Endothelial cell of umbilical vein (primary cell): ENCODE measurements around the gene PRRG2. TPM values are rescaled to one million over a fixed set of nuclear protein-coding genes. Genes with fewer than 3 reads are reported as not detected.
"Not testable (repeated sequence)": the region's sequence is repeated elsewhere in the genome, so short reads cannot be mapped to it uniquely, and the experiment has no call there.

Experiments
- BruUV-seq: library from RNA; stranded (reverse); fragments of 400-500 nt; replicated peaks from 2 replicates; lab custom pipeline; 2021; lab: Mats Ljungman, UMichigan
- CTCF ChIA-PET: fragments of 300-600, 350-600 bp; sonication (Branson Sonifier 250); formaldehyde crosslinking; loops from one replicate; lab custom pipeline; 2021; ENCODE audit warnings: antibody characterized with exemption, inconsistent platforms; lab: Charles Lee
- POLR2A ChIA-PET: fragments of 300-600, 350-600 bp; sonication (Branson Sonifier 250); formaldehyde crosslinking; loops from one replicate; lab custom pipeline; 2021; ENCODE audit warnings: antibody characterized with exemption, inconsistent platforms; lab: Charles Lee
- DNase-seq: peaks from one replicate; pipeline ENCODE4 v3.0.0-alpha.2; 2011; ENCODE audit warnings: low read depth, low spot score
- FAIRE-seq: peaks from 2 replicates; lab custom pipeline; 2011; peaks lifted over from hg19 to GRCh38; lab: Jason Lieb, UNC
- H2AFZ ChIP-seq: 2 replicates; pipeline ENCODE4 v1.6.0; 2012; ENCODE audit warnings: low read depth, low read length, control low read depth, inconsistent platforms
- H3K27ac ChIP-seq: 2 replicates; pipeline ENCODE4 v1.5.1; 2011; ENCODE audit warnings: low read depth, mild to moderate bottlenecking, control low read depth, low read length, moderate library complexity; ENCODE audit not compliant: insufficient read depth
- H3K27me3 ChIP-seq, 2 experiments: 2 replicates each; pipeline versions ENCODE4 v1.6.0 to v1.6.1; 2011; ENCODE audit warnings: low read length in 2 of 2, mixed read lengths in 1 of 2; ENCODE audit not compliant: control insufficient read depth in 2 of 2, insufficient read depth in 2 of 2
- H3K36me3 ChIP-seq, 2 experiments: 2 replicates in 1 of 2; 3 replicates in 1 of 2; pipeline ENCODE4 v1.5.1; 2011; ENCODE audit warnings: low read length in 2 of 2, mild to moderate bottlenecking in 1 of 2, moderate library complexity in 1 of 2; ENCODE audit not compliant: control insufficient read depth in 2 of 2, insufficient read depth in 2 of 2; ENCODE audit errors: extremely low read depth in 1 of 2
- H3K4me1 ChIP-seq: 3 replicates; pipeline ENCODE4 v1.5.1; 2011; ENCODE audit warnings: mild to moderate bottlenecking, low read length; ENCODE audit not compliant: control insufficient read depth, insufficient read depth; ENCODE audit errors: extremely low read depth
- H3K4me2 ChIP-seq: 2 replicates; pipeline ENCODE4 v1.6.1; 2011; ENCODE audit warnings: low read length, control low read depth, mixed read lengths; ENCODE audit not compliant: insufficient read depth
- H3K4me3 ChIP-seq, 3 experiments: fragments of 200-600 bp in 1 of 3; sonication (generic), shearing (Covaris generic) in 1 of 3; replicated peaks in 1 of 3; 2 replicates each; pipeline ENCODE4 v1.5.1; 2011 to 2016; ENCODE audit warnings: control low read depth in 3 of 3, low read length in 3 of 3, mild to moderate bottlenecking in 2 of 3, inconsistent platforms in 1 of 3, low read depth in 1 of 3, moderate library complexity in 1 of 3; ENCODE audit not compliant: insufficient read depth in 1 of 3
- H3K79me2 ChIP-seq: 2 replicates; pipeline ENCODE4 v1.6.0; 2012; ENCODE audit warnings: low read length, inconsistent platforms; ENCODE audit not compliant: control insufficient read depth, insufficient read depth
- H3K9ac ChIP-seq: replicated peaks from 2 replicates; pipeline ENCODE3; 2011; ENCODE audit warnings: low read length, control low read depth; ENCODE audit not compliant: insufficient read depth; ENCODE audit errors: extremely low read depth
- H3K9me1 ChIP-seq: replicated peaks from 3 replicates; pipeline ENCODE4 v1.6.0; 2011; ENCODE audit warnings: mild to moderate bottlenecking, low read length; ENCODE audit not compliant: control insufficient read depth, insufficient read depth; ENCODE audit errors: extremely low read depth
- H3K9me3 ChIP-seq: replicated peaks from 2 replicates; pipeline ENCODE4 v1.5.1; 2012; ENCODE audit warnings: low read length, inconsistent platforms; ENCODE audit not compliant: control insufficient read depth, insufficient read depth
- H4K20me1 ChIP-seq: replicated peaks from 2 replicates; pipeline ENCODE3; 2011; ENCODE audit warnings: mild to moderate bottlenecking, low read length; ENCODE audit not compliant: control insufficient read depth, insufficient read depth; ENCODE audit errors: extremely low read depth
- EZH2 ChIP-seq: IDR thresholded peaks from 2 replicates; pipeline ENCODE4 v1.6.1; 2012; ENCODE audit warnings: borderline replicate concordance, low read depth, mild to moderate bottlenecking, moderate library complexity, low read length, inconsistent platforms; ENCODE audit not compliant: severe bottlenecking
- GATA2 ChIP-seq: IDR thresholded peaks from 2 replicates; pipeline ENCODE4 v1.7.0; 2011; ENCODE audit warnings: low read depth, mild to moderate bottlenecking, moderate library complexity, mixed read lengths, low read length; ENCODE audit not compliant: insufficient read length, insufficient read depth
- JUN ChIP-seq: IDR thresholded peaks from 2 replicates; pipeline ENCODE4 v1.6.1; 2011; ENCODE audit warnings: borderline replicate concordance, low read depth; ENCODE audit not compliant: insufficient read length, insufficient read depth
- MYC ChIP-seq: IDR thresholded peaks from one replicate; pipeline ENCODE4 v1.6.1; 2011; ENCODE audit warnings: mild to moderate bottlenecking, low read depth, low read length
- POLR2A ChIP-seq: IDR thresholded peaks from 2 replicates; pipeline ENCODE4 v1.6.1; 2012; ENCODE audit warnings: low read depth, mild to moderate bottlenecking, control low read depth, low read length
- POLR2AphosphoS5 ChIP-seq: IDR thresholded peaks from 2 replicates; pipeline ENCODE4 v1.6.1; 2012; ENCODE audit warnings: low read depth, mild to moderate bottlenecking, control low read depth, low read length, moderate library complexity; ENCODE audit not compliant: insufficient read depth
- dilution Hi-C: fragments of 300-500 bp; cut with MboI; formaldehyde crosslinking; loops from one replicate; pipeline ENCODE4 v1.15.0; 2019; ENCODE audit warnings: low sequenced_read_pairs; ENCODE audit not compliant: extremely low pct_ligation_motif_present
- intact Hi-C: fragments of 100-400 bp; cut with micrococcal nuclease; formaldehyde crosslinking; loops from one replicate; pipeline ENCODE4 v1.10.0; 2022
- polyA plus RNA-seq, 4 experiments: library from polyadenylated mRNA; depleted of rRNA in 3 of 4; stranded (reverse) in 3 of 4; unstranded in 1 of 4; fragments of >200 nt; gene quantifications; 2 replicates each; pipeline versions ENCODE4 v1.2.1 to v1.2.3, GENCODE V29; 2011 to 2012; ENCODE audit warnings: missing spikeins in 1 of 4
- total RNA-seq: library from RNA; stranded (reverse); gene quantifications from 2 replicates; pipeline ENCODE4 v1.2.3, GENCODE V29; 2021
- TF ChIP-seq, protein P1 (sequence below): IDR thresholded peaks from 2 replicates; pipeline ENCODE4 v1.6.1; 2011; ENCODE audit not compliant: insufficient read depth, insufficient read length

Gene PRRG2
- total and polyA plus RNA-seq, 2 donors (not counting 3 experiments of a cell fraction or from before 2014, with no cell fraction given), result 2.6 to 2.9 TPM

DNA sequence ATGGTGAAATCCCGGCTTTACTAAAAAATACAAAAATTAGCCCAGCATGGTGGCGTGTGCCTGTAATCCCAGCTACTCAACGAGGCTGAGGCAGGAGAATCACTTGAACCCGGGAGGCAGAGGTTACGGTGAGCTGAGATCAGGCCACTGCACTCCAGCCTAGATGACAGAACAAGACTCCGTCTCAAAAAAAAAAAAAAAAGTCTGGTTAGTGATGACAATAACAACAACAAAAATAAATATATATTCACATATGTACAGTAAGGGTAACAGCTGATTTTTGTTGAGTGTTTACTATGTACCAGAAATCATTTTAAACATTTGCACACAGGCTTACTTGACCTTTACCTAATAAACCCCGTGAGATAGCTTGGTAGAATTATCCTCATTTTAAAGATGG lies 35.8 kb downstream of the PRRG2 start:
- Histone ChIP-seq H2AFZ (no peak overlapping the region), H4K20me1 (no peaks in the 10 kb centered on the region), H3K27me3 (no peaks in the 10 kb centered on the region), H3K9me1 (no peaks in the 10 kb centered on the region), H3K36me3 (peaks cover 2 to 29% of the 10 kb centered on the region in 2 experiments), H3K4me2 (no peak overlapping the region), H3K4me3 (no peak overlapping the region), H3K79me2 (peaks cover 19% of the 10 kb centered on the region), H3K27ac (no peak overlapping the region), H3K9ac (no peak overlapping the region), H3K4me1 (peaks cover 23% of the 10 kb centered on the region), H3K9me3 (no peaks in the 10 kb centered on the region)
- TF ChIP-seq EZH2 (no peak), MYC (no peak), JUN (no peak), GATA2 (no peak), POLR2AphosphoS5 (no peak), POLR2A (no peak)
- TF ChIP-seq, protein P1, sequence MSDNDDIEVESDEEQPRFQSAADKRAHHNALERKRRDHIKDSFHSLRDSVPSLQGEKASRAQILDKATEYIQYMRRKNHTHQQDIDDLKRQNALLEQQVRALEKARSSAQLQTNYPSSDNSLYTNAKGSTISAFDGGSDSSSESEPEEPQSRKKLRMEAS, result no peak
- POLR2A ChIA-PET, result no interaction called here
- intact Hi-C loops (no loop called here), dilution Hi-C loops (no loop called here)
- DNase-seq (no peak), FAIRE-seq (no peak)
- CTCF ChIA-PET, result interaction anchor here (1.1 to 1.4 kb wide), 2 partner anchors 23 to 47 kb away, joined by 3 to 5 read pairs; partner anchors contain the start of gene RRAS
- no TSS peak for BruUV-seq

DNA sequence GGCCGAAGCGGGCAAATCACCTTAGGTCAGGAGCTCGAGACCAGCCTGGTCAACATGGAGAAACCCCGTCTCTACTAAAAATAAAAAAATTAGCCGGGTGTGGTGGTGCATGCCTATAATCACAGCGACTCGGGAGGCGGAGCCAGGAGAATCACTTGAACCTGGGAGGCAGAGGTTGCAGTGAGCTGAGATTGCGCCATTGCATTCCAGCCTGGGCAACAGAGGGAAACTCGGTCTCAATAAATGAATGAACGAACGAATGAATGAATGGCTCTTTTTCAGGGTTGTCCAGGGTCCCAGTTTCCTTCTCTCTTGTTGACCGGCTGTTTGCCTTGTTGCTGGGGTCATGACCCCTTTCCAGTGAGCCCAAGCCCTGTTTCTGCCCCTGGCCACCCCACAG lies 36.7 kb downstream of the PRRG2 start:
- H3K4me2 ChIP-seq, H3K27ac ChIP-seq, BruUV-seq, intact Hi-C loops, dilution Hi-C loops, H3K4me3 ChIP-seq, H3K27me3 ChIP-seq, H3K9ac ChIP-seq, H3K9me1 ChIP-seq, H3K9me3 ChIP-seq, H2AFZ ChIP-seq, POLR2A ChIA-PET, H4K20me1 ChIP-seq, DNase-seq, FAIRE-seq: not testable (repeated sequence)
- Histone ChIP-seq H3K79me2 (peaks cover 11% of the 10 kb centered on the region), H3K36me3 (peaks cover 2 to 30% of the 10 kb centered on the region in 2 experiments), H3K4me1 (peaks cover 21% of the 10 kb centered on the region)
- CTCF ChIA-PET, result interaction anchor here (1.2 to 1.4 kb wide), 3 partner anchors 13 to 63 kb away, joined by 3 to 5 read pairs (median 4); partner anchors contain the start of gene RRAS
